Endodermal cell (in vitro differentiated cells): ENCODE data around the gene PSMG1. TPM values are rescaled to one million over a fixed set of nuclear protein-coding genes. Genes with fewer than 3 reads are reported as not detected.

Source experiments
- DNase-seq: peaks from one replicate; pipeline ENCODE4 v3.0.0-alpha.2; 2017
- H3K27ac ChIP-seq: 2 replicates; pipeline ENCODE4 v1.5.1; 2013; ENCODE audit warnings: mild to moderate bottlenecking, low read depth, low read length, moderate library complexity
- H3K27me3 ChIP-seq: 2 replicates; pipeline ENCODE4 v1.6.1; 2013; ENCODE audit warnings: mild to moderate bottlenecking, low read length, moderate library complexity; ENCODE audit not compliant: insufficient read depth, control insufficient read depth, poor library complexity, severe bottlenecking
- H3K36me3 ChIP-seq: 2 replicates; pipeline ENCODE4 v1.7.0; 2013; ENCODE audit warnings: mild to moderate bottlenecking, low read length, moderate library complexity; ENCODE audit not compliant: control insufficient read depth, insufficient read depth
- H3K4me1 ChIP-seq: one replicate; pipeline ENCODE4 v1.7.0; 2013; ENCODE audit warnings: low read length; ENCODE audit not compliant: control insufficient read depth, insufficient read depth
- H3K4me3 ChIP-seq: 2 replicates; pipeline ENCODE4 v1.5.1; 2013; ENCODE audit warnings: mild to moderate bottlenecking, low read length, moderate library complexity
- H3K9ac ChIP-seq: 2 replicates; pipeline ENCODE4 v1.6.1; 2013; ENCODE audit warnings: mild to moderate bottlenecking, low read length, moderate library complexity; ENCODE audit not compliant: poor library complexity, severe bottlenecking; ENCODE audit errors: extremely low read depth
- H3K9me3 ChIP-seq: 2 replicates; pipeline ENCODE4 v1.6.1; 2013; ENCODE audit warnings: mild to moderate bottlenecking, low read length, moderate library complexity; ENCODE audit not compliant: control insufficient read depth
- H3K27ac Mint-ChIP-seq: 2 replicates; pipeline ENCODE4 v1.8.0; 2020; ENCODE audit warnings: mixed read lengths
- H3K27me3 Mint-ChIP-seq: 2 replicates; pipeline ENCODE4 v1.8.0; 2021; ENCODE audit warnings: mild to moderate bottlenecking, mixed read lengths; ENCODE audit not compliant: insufficient read depth
- H3K36me3 Mint-ChIP-seq: 2 replicates; pipeline ENCODE4 v1.8.0; 2020; ENCODE audit warnings: low read depth, mixed read lengths
- H3K4me1 Mint-ChIP-seq: 2 replicates; pipeline ENCODE4 v1.8.0; 2020; ENCODE audit warnings: mixed read lengths
- H3K4me3 Mint-ChIP-seq: 2 replicates; pipeline ENCODE4 v1.8.0; 2020; ENCODE audit warnings: mild to moderate bottlenecking, moderate library complexity, mixed read lengths
- H3K9me3 Mint-ChIP-seq: 2 replicates; pipeline ENCODE4 v1.8.0; 2020; ENCODE audit warnings: mild to moderate bottlenecking, mixed read lengths
- CTCF ChIP-seq: fragments of 200-600 bp; sonication (generic); conservative IDR thresholded peaks from 2 replicates; pipeline ENCODE4 v1.5.0; 2021; ENCODE audit warnings: antibody characterized with exemption, mild to moderate bottlenecking
- WGBS, 2 experiments: methylation state at CpG; one replicate each; pipeline versions ENCODE4 v1.1.5 to v1.1.7; 2013; ENCODE audit warnings: missing lambda C conversion rate in 2 of 2, mixed read lengths in 1 of 2; ENCODE audit not compliant: insufficient coverage in 1 of 2, insufficient read length in 1 of 2; 5-methylcytosine and 5-hydroxymethylcytosine counted together
- total RNA-seq, 2 donors: library from RNA; stranded (reverse); fragmentation: NEBNext Ultra II Directional in 1 of 2; extraction: Animal tissue kit (Norgen Biotek cat#: 25700) in 1 of 2; gene quantifications; 2 replicates in 1 of 2; 3 replicates in 1 of 2; pipeline ENCODE4 v1.2.1, GENCODE V29; 2021

Gene PSMG1
- total RNA-seq, 2 donors from 2014 or later: 47.3 to 52.6 TPM

GRCh38 chr21:39156024-39156423 is 27.2 kb downstream of the PSMG1 start:
- H3K27ac Mint-ChIP-seq: no peak overlapping the region
- no peak overlapping the region for H3K4me3 Mint-ChIP-seq
- H3K4me1 ChIP-seq: peaks cover 6% of the 10 kb centered on the region
- no peaks in the 10 kb centered on the region for H3K27me3 Mint-ChIP-seq
- H3K9me3 Mint-ChIP-seq: peaks cover 14% of the 10 kb centered on the region
- no peak overlapping the region for H3K9ac ChIP-seq
- H3K27me3 ChIP-seq: no peaks in the 10 kb centered on the region
- 95 to 100% methylated on average over 2 to 7 of the region's 7 CpGs for WGBS, 2 experiments
- H3K4me1 Mint-ChIP-seq: peaks cover 3% of the 10 kb centered on the region
- no peak overlapping the region for H3K4me3 ChIP-seq
- H3K27ac ChIP-seq: no peak overlapping the region
- no peak for DNase-seq
- no peak for TF ChIP-seq CTCF
- no peaks in the 10 kb centered on the region for H3K9me3 ChIP-seq
- no peaks in the 10 kb centered on the region for H3K36me3 ChIP-seq
- H3K36me3 Mint-ChIP-seq: peaks cover 3% of the 10 kb centered on the region

GRCh38 chr21:39155578-39155977 is 27.7 kb downstream of the PSMG1 start:
- no peaks in the 10 kb centered on the region for H3K27me3 Mint-ChIP-seq
- Histone ChIP-seq H3K27ac (no peak overlapping the region), H3K36me3 (no peaks in the 10 kb centered on the region), H3K27me3 (no peaks in the 10 kb centered on the region), H3K9me3 (no peaks in the 10 kb centered on the region), H3K4me1 (peaks cover 3% of the 10 kb centered on the region), H3K4me3 (no peak overlapping the region), H3K9ac (no peak overlapping the region)
- TF ChIP-seq CTCF: no peak
- H3K4me1 Mint-ChIP-seq: no peaks in the 10 kb centered on the region
- H3K4me3 Mint-ChIP-seq: no peak overlapping the region
- H3K36me3 Mint-ChIP-seq: peaks cover 3% of the 10 kb centered on the region
- WGBS, 2 experiments: 95 to 100% methylated on average over 2 of the region's 2 CpGs
- H3K9me3 Mint-ChIP-seq: peaks cover 14% of the 10 kb centered on the region
- no peak for DNase-seq
- no peak overlapping the region for H3K27ac Mint-ChIP-seq

- Mint-ChIP-seq H3K4me3 (no peak overlapping the region), H3K9me3 (peaks cover 14% of the 10 kb centered on the region), H3K36me3 (peaks cover 3% of the 10 kb centered on the region), H3K4me1 (no peaks in the 10 kb centered on the region), H3K27ac (no peak overlapping the region), H3K27me3 (no peaks in the 10 kb centered on the region)
- DNase-seq: no peak
- no peak overlapping the region for H3K4me3 ChIP-seq
- 87 to 100% methylated on average over 2 of the region's 2 CpGs for WGBS, 2 experiments
- TF ChIP-seq CTCF: no peak
- no peaks in the 10 kb centered on the region for H3K27me3 ChIP-seq
- no peaks in the 10 kb centered on the region for H3K9me3 ChIP-seq
- no peak overlapping the region for H3K27ac ChIP-seq
- no peaks in the 10 kb centered on the region for H3K36me3 ChIP-seq
- no peak overlapping the region for H3K9ac ChIP-seq
- no peaks in the 10 kb centered on the region for H3K4me1 ChIP-seq
Measured at GRCh38 chr21:39153842-39154241, 29.4 kb downstream of the PSMG1 start.
